GM10266 (cell line): ENCODE data around the gene DCST2.
"Not testable (repeated sequence)": the region's sequence is repeated elsewhere in the genome, so short reads cannot be mapped to it uniquely, and the experiment has no call there.

Experiments
- DNase-seq: peaks from one replicate; pipeline ENCODE4 v3.0.0; 2012; ENCODE audit errors: extremely low spot score
- CTCF ChIP-seq: IDR thresholded peaks from 2 replicates; pipeline ENCODE4 v1.5.1; 2012; ENCODE audit warnings: mild to moderate bottlenecking, low read depth; ENCODE audit not compliant: control insufficient read depth, insufficient read depth; ENCODE audit errors: missing control alignments

Gene DCST2

GRCh38 chr1:154978360-154978759 is 55.2 kb downstream of the DCST2 start:
- no peak for DNase-seq
- TF ChIP-seq CTCF, result no peak

- DNase-seq, result not testable (repeated sequence)
Observed at GRCh38 chr1:154977762-154978161, 55.8 kb downstream of the DCST2 start.

- DNase-seq, result peak; percentile 39
- TF ChIP-seq CTCF, result no peak
Observed at GRCh38 chr1:154975409-154976059, 58.0 kb downstream of the DCST2 start.

GRCh38 chr1:154974808-154975408 is 58.7 kb downstream of the DCST2 start:
- DNase-seq, result peak; percentile 87

GRCh38 chr1:154974102-154974807 is 59.3 kb downstream of the DCST2 start, which contains the start of gene CKS1B:
CKS1B (plus strand) TSS chr1:154974681; CDS start chr1:154974746, 65 bp downstream.
- TF ChIP-seq CTCF, result no peak
- peak; percentile 93 for DNase-seq

More at GRCh38 chr1:154974808-154975408, 58.7 kb downstream of the DCST2 start:
- no peak for TF ChIP-seq CTCF

- DNase-seq, result peak; percentile 88
- no peak for TF ChIP-seq CTCF
Observed at GRCh38 chr1:154973344-154974101, 60.1 kb downstream of the DCST2 start.
